HEK293 (cell line): Measurements from ENCODE around the gene CARS1.

Experiments used
- CTCF ChIA-PET: fragments of 350-600 bp; formaldehyde crosslinking; extraction: SDS; loops from one replicate; lab custom pipeline; 2021; ENCODE audit warnings: antibody characterized with exemption; lab: Yijun Ruan, JAX
- POLR2A ChIA-PET: fragments of 300-600 bp; formaldehyde crosslinking; extraction: SDS; loops from one replicate; lab custom pipeline; 2020; ENCODE audit warnings: antibody characterized with exemption, inconsistent platforms; lab: Yijun Ruan, JAX
- H3K27ac ChIP-seq: fragments of 200-500 bp; sonication (Bioruptor generic); 2 replicates; pipeline ENCODE4 v1.5.1; 2014; ENCODE audit warnings: low read depth, low read length, control low read depth, inconsistent platforms; ENCODE audit errors: extremely low read depth
- H3K36me3 ChIP-seq, 2 experiments: fragments of 200-500 bp in 1 of 2; sonication (Bioruptor generic) in 1 of 2; 1 replicate in 1 of 2; 2 replicates in 1 of 2; pipeline ENCODE4 v1.5.1; 2014 to 2017; ENCODE audit warnings: inconsistent platforms in 2 of 2, low read length in 2 of 2; ENCODE audit not compliant: control insufficient read depth in 2 of 2, insufficient read depth in 1 of 2
- H3K4me1 ChIP-seq: fragments of 200-500 bp; sonication (Bioruptor generic); 2 replicates; pipeline ENCODE4 v1.5.1; 2014; ENCODE audit warnings: mild to moderate bottlenecking, low read length, inconsistent platforms; ENCODE audit not compliant: control insufficient read depth, insufficient read depth
- H3K4me3 ChIP-seq: 2 replicates; pipeline ENCODE4 v1.5.1; 2011; ENCODE audit warnings: low read depth, mild to moderate bottlenecking, control low read depth, low read length, moderate library complexity
- H3K9me3 ChIP-seq: fragments of 200-500 bp; sonication (Bioruptor generic); 2 replicates; pipeline ENCODE4 v1.5.1; 2014; ENCODE audit warnings: low read depth, low read length, inconsistent platforms; ENCODE audit not compliant: control insufficient read depth, insufficient read depth
- ATF2 ChIP-seq: fragments of 450-650 bp; formaldehyde crosslinking; IDR thresholded peaks from 2 replicates; pipeline ENCODE4 v1.5.1; 2016; ENCODE audit warnings: missing biosample characterization, missing genetic modification characterization, low read depth
- GLIS2 ChIP-seq: fragments of 450-650 bp; formaldehyde crosslinking; IDR thresholded peaks from 2 replicates; pipeline ENCODE4 v1.5.1; 2016; ENCODE audit warnings: missing biosample characterization, missing genetic modification characterization
- KLF9 ChIP-seq: fragments of 450-650 bp; formaldehyde crosslinking; IDR thresholded peaks from 2 replicates; pipeline ENCODE4 v1.5.1; 2016; ENCODE audit warnings: missing biosample characterization, missing genetic modification characterization, low read depth
- OSR2 ChIP-seq: fragments of 450-650 bp; formaldehyde crosslinking; IDR thresholded peaks from 2 replicates; pipeline ENCODE4 v1.5.1; 2016; ENCODE audit warnings: missing biosample characterization, missing genetic modification characterization
- OVOL3 ChIP-seq: fragments of 450-650 bp; formaldehyde crosslinking; IDR thresholded peaks from 2 replicates; pipeline ENCODE4 v1.5.1; 2016; ENCODE audit warnings: missing biosample characterization, missing genetic modification characterization
- ZBTB48 ChIP-seq: fragments of 450-650 bp; formaldehyde crosslinking; IDR thresholded peaks from 2 replicates; pipeline ENCODE4 v1.5.1; 2016; ENCODE audit warnings: missing biosample characterization, missing genetic modification characterization
- ZFP37 ChIP-seq: fragments of 450-650 bp; formaldehyde crosslinking; IDR thresholded peaks from 2 replicates; pipeline ENCODE4 v1.5.1; 2016; ENCODE audit warnings: missing biosample characterization, missing genetic modification characterization
- ZIC2 ChIP-seq: fragments of 450-650 bp; formaldehyde crosslinking; IDR thresholded peaks from 2 replicates; pipeline ENCODE4 v1.5.1; 2016; ENCODE audit warnings: missing biosample characterization, missing genetic modification characterization
- ZNF157 ChIP-seq: fragments of 450-650 bp; formaldehyde crosslinking; IDR thresholded peaks from 2 replicates; pipeline ENCODE4 v1.5.1; 2016; ENCODE audit warnings: missing biosample characterization, missing genetic modification characterization
- ZNF501 ChIP-seq: fragments of 450-650 bp; formaldehyde crosslinking; IDR thresholded peaks from 2 replicates; pipeline ENCODE4 v1.5.1; 2016; ENCODE audit warnings: missing biosample characterization, missing genetic modification characterization
- ZNF529 ChIP-seq: fragments of 450-650 bp; formaldehyde crosslinking; IDR thresholded peaks from 2 replicates; pipeline ENCODE4 v1.5.1; 2017; ENCODE audit warnings: missing genetic modification characterization, missing biosample characterization; ENCODE audit not compliant: insufficient replicate concordance
- ZNF560 ChIP-seq: fragments of 450-650 bp; formaldehyde crosslinking; IDR thresholded peaks from 2 replicates; pipeline ENCODE4 v1.5.1; 2017; ENCODE audit warnings: missing biosample characterization, missing genetic modification characterization, borderline replicate concordance
- ZNF571 ChIP-seq: fragments of 450-650 bp; formaldehyde crosslinking; IDR thresholded peaks from 2 replicates; pipeline ENCODE4 v1.5.0; 2017; ENCODE audit warnings: missing biosample characterization, missing genetic modification characterization
- ZNF580 ChIP-seq: fragments of 450-650 bp; formaldehyde crosslinking; IDR thresholded peaks from 2 replicates; pipeline ENCODE4 v1.5.1; 2016; ENCODE audit warnings: missing biosample characterization, missing genetic modification characterization
- ZNF585B ChIP-seq: fragments of 450-650 bp; formaldehyde crosslinking; IDR thresholded peaks from 2 replicates; pipeline ENCODE4 v1.5.1; 2016; ENCODE audit warnings: missing biosample characterization, missing genetic modification characterization
- ZNF596 ChIP-seq: fragments of 450-650 bp; IDR thresholded peaks from 2 replicates; pipeline ENCODE4 v1.5.0; 2018; ENCODE audit warnings: missing biosample characterization, mild to moderate bottlenecking, missing genetic modification characterization, moderate library complexity
- ZNF621 ChIP-seq: fragments of 450-650 bp; formaldehyde crosslinking; IDR thresholded peaks from 2 replicates; pipeline ENCODE4 v1.5.1; 2017; ENCODE audit warnings: missing biosample characterization, missing genetic modification characterization
- ZNF626 ChIP-seq: fragments of 450-650 bp; sonication (Bioruptor Pico); formaldehyde crosslinking; IDR thresholded peaks from 2 replicates; pipeline ENCODE4 v1.5.1; 2018; ENCODE audit warnings: missing biosample characterization, missing genetic modification characterization, inconsistent platforms
- ZNF639 ChIP-seq: fragments of 450-650 bp; formaldehyde crosslinking; IDR thresholded peaks from 2 replicates; pipeline ENCODE4 v1.5.1; 2016; ENCODE audit warnings: missing biosample characterization, missing genetic modification characterization
- ZNF664 ChIP-seq: fragments of 450-650 bp; formaldehyde crosslinking; IDR thresholded peaks from 2 replicates; pipeline ENCODE4 v1.5.1; 2016; ENCODE audit warnings: missing biosample characterization, missing genetic modification characterization
- ZNF843 ChIP-seq: fragments of 450-650 bp; formaldehyde crosslinking; IDR thresholded peaks from 2 replicates; pipeline ENCODE4 v1.5.1; 2016; ENCODE audit warnings: missing biosample characterization, missing genetic modification characterization
- ZSCAN16 ChIP-seq: fragments of 450-650 bp; formaldehyde crosslinking; IDR thresholded peaks from 2 replicates; pipeline ENCODE4 v1.5.1; 2016; ENCODE audit warnings: missing biosample characterization, missing genetic modification characterization
- ZXDB ChIP-seq: fragments of 450-650 bp; formaldehyde crosslinking; IDR thresholded peaks from 2 replicates; pipeline ENCODE4 v1.5.1; 2016; ENCODE audit warnings: missing biosample characterization, missing genetic modification characterization
- TF ChIP-seq, protein P1 (sequence below): IDR thresholded peaks from 2 replicates; pipeline ENCODE4 v1.6.1; 2011; ENCODE audit warnings: mild to moderate bottlenecking, low read depth, low read length, borderline replicate concordance
- TF ChIP-seq, protein P2 (sequence below): fragments of 450-650 bp; formaldehyde crosslinking; IDR thresholded peaks from 2 replicates; pipeline ENCODE4 v1.5.1; 2016; ENCODE audit warnings: missing biosample characterization, missing genetic modification characterization

Gene CARS1

GRCh38 chr11:2989006-2989405 lies 68.2 kb downstream of the CARS1 start:
- Histone ChIP-seq H3K4me3 (peak overlapping the region; percentile 87), H3K9me3 (no peaks in the 10 kb centered on the region), H3K27ac (no peak overlapping the region), H3K4me1 (no peaks in the 10 kb centered on the region), H3K36me3 (peaks cover 0 to 27% of the 10 kb centered on the region in 2 experiments; a peak in 1 of 3 replicates)
- CTCF ChIA-PET, result interaction anchor here (1.0 to 2.2 kb wide), 3 partner anchors 14 to 103 kb away, joined by 3 to 17 read pairs (median 6); no protein-coding TSS in a partner anchor
- no peak for TF ChIP-seq ZNF501
- TF ChIP-seq ATF2, result no peak
- no peak for TF ChIP-seq GLIS2 (tag by site-specific recombination)
- no peak for TF ChIP-seq ZNF560 (tag by site-specific recombination)
- no peak for TF ChIP-seq ZNF585B (tag by site-specific recombination)
- no peak for TF ChIP-seq ZBTB48 (tag by site-specific recombination)
- TF ChIP-seq ZNF596 (tag by site-specific recombination), result no peak
- TF ChIP-seq OSR2 (tag by site-specific recombination), result no peak
- no peak for TF ChIP-seq ZXDB
- POLR2A ChIA-PET, result interaction anchor here (1.1 kb wide), 1 partner anchor 14 kb away, joined by 3 read pairs; no protein-coding TSS in a partner anchor

DNA sequence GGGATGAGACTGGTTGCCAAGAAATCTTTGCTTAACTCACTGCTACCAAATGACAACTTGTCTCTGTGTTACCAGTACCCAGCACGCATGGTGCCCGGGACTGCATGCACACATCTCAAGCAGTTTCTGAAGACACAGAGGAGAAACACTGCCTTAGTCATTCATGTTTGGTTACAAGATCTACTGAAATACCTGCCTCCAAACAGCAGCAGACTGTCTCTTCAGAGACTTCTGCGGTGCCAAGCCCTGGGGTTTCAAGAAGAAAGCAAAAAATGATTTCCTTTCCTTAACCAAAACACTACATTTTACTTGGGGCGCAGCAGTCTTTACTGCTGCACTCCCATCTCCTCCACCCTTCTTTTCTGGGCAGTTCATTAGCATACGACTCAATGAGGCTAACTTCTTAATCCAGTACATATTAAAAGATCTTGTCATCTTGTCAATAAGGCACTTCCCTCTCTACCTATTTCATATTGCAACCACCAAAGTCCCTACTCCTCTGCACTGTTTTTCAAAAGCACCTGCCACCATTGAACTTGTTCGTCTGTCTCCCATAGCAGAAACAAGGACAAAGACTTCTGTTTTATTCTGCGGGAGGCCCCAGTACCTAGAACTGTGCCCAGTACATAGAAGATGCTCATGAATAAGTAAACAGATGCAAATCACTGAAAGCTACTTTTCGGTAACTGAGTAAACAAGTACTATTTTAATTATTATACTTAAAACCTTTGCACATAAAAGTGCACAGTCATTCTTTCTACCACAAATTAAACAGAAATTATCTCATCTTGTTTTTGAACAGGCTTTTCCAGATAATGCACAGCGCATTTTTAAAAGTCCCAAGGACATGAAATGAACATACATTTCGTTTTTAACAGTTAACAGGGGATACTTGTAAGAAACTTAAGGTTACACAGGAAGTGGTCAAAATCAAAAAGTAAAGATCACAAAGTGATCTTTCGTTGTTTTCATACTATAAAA lies 69.1 kb downstream of the CARS1 start:
- no peak for TF ChIP-seq ZSCAN16 (tag by site-specific recombination)
- TF ChIP-seq ZNF843, result no peak
- TF ChIP-seq ZFP37, result no peak
- TF ChIP-seq, protein P1, sequence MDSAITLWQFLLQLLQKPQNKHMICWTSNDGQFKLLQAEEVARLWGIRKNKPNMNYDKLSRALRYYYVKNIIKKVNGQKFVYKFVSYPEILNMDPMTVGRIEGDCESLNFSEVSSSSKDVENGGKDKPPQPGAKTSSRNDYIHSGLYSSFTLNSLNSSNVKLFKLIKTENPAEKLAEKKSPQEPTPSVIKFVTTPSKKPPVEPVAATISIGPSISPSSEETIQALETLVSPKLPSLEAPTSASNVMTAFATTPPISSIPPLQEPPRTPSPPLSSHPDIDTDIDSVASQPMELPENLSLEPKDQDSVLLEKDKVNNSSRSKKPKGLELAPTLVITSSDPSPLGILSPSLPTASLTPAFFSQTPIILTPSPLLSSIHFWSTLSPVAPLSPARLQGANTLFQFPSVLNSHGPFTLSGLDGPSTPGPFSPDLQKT, result no peak
- no peak for TF ChIP-seq ZNF621 (tag by site-specific recombination)
- TF ChIP-seq OVOL3, result no peak
- TF ChIP-seq ZNF639 (tag by site-specific recombination), result no peak
- TF ChIP-seq ZNF529, result no peak
- TF ChIP-seq ZNF580 (tag by site-specific recombination), result no peak
- TF ChIP-seq ZNF664 (tag by site-specific recombination), result no peak
- TF ChIP-seq ZIC2, result no peak
- TF ChIP-seq ZNF157 (tag by site-specific recombination), result no peak
- no peak for TF ChIP-seq ZNF571 (tag by site-specific recombination)
- TF ChIP-seq KLF9 (tag by site-specific recombination), result no peak
- no peak for TF ChIP-seq ZNF626 (tag by site-specific recombination)
- TF ChIP-seq, protein P2, sequence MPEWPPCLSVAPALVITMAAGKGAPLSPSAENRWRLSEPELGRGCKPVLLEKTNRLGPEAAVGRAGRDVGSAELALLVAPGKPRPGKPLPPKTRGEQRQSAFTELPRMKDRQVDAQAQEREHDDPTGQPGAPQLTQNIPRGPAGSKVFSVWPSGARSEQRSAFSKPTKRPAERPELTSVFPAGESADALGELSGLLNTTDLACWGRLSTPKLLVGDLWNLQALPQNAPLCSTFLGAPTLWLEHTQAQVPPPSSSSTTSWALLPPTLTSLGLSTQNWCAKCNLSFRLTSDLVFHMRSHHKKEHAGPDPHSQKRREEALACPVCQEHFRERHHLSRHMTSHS (tag by site-specific recombination), result no peak
- ChIA-PET CTCF (interaction anchor here (2.2 kb wide), 1 partner anchor 13 kb away, joined by 17 read pairs; no protein-coding TSS in a partner anchor), POLR2A (interaction anchor here (1.1 kb wide), 1 partner anchor 13 kb away, joined by 3 read pairs; no protein-coding TSS in a partner anchor)
- H3K36me3 ChIP-seq, result peaks cover 0 to 27% of the 10 kb centered on the region in 2 experiments; a peak in 1 of 3 replicates
- H3K9me3 ChIP-seq, result no peaks in the 10 kb centered on the region
- H3K4me1 ChIP-seq, result no peaks in the 10 kb centered on the region
- H3K4me3 ChIP-seq, result peak overlapping the region; percentile 87; the same call in 1 of the 2 replicates
- no peak overlapping the region for H3K27ac ChIP-seq
